Erythroblast (primary cell): ENCODE data around the gene CDH5.
A peak's percentile ranks its signal among the peaks of the same experiment; 100 is the strongest.
"Not testable (repeated sequence)": the region's sequence is repeated elsewhere in the genome, so short reads cannot be mapped to it uniquely, and the experiment has no call there.

ENCODE experiments used
- DNase-seq, 2 experiments: peaks; one replicate each; lab custom pipeline; 2025; lab: John Stamatoyannopoulos, UW
- GATA1 ChIP-seq: IDR thresholded peaks from 2 replicates; pipeline ENCODE4 v1.6.1; 2011; ENCODE audit warnings: low read depth, mild to moderate bottlenecking, control low read depth, low read length, moderate library complexity
- POLR2A ChIP-seq: IDR thresholded peaks from 2 replicates; pipeline ENCODE4 v1.6.1; 2011; ENCODE audit warnings: mild to moderate bottlenecking, low read length

The CDH5 gene

GRCh38 chr16:66366433-66367299 lies at the start of gene CDH5:
Gene CDH5, plus strand, starts transcription at chr16:66366691. Its CDS starts 12,647 bp downstream, at chr16:66379338.
- TF ChIP-seq GATA1, result no peak
- TF ChIP-seq POLR2A, result no peak
- DNase-seq, result no peak

- DNase-seq, result no peak
- no peak for TF ChIP-seq POLR2A
- no peak for TF ChIP-seq GATA1
Measured at GRCh38 chr16:66318505-66318904, 48.0 kb upstream of the CDH5 start.

GRCh38 chr16:66320774-66321173 lies 45.7 kb upstream of the CDH5 start:
- TF ChIP-seq POLR2A (no peak), GATA1 (no peak)
- DNase-seq, result no peak

- no peak for DNase-seq
- no peak for TF ChIP-seq GATA1
- no peak for TF ChIP-seq POLR2A
Measured at GRCh38 chr16:66322174-66322573, 44.3 kb upstream of the CDH5 start.

- no peak for TF ChIP-seq POLR2A
- no peak for TF ChIP-seq GATA1
- DNase-seq, result no peak
Measured at GRCh38 chr16:66324815-66325515, 41.5 kb upstream of the CDH5 start.

- DNase-seq, result no peak
- TF ChIP-seq GATA1 (no peak), POLR2A (no peak)
Measured at GRCh38 chr16:66325717-66326376, 40.6 kb upstream of the CDH5 start.

GRCh38 chr16:66326991-66327513 lies 39.4 kb upstream of the CDH5 start:
- peak; percentile 7 to 8 for DNase-seq
- TF ChIP-seq GATA1 (no peak), POLR2A (no peak)

- DNase-seq, result no peak
- TF ChIP-seq POLR2A (no peak), GATA1 (no peak)
Measured at GRCh38 chr16:66328282-66328681, 38.2 kb upstream of the CDH5 start.

GRCh38 chr16:66331464-66331863 lies 35.0 kb upstream of the CDH5 start:
- DNase-seq, result not testable (repeated sequence)

- no peak for DNase-seq
- no peak for TF ChIP-seq POLR2A
- no peak for TF ChIP-seq GATA1
Measured at GRCh38 chr16:66332634-66333610, 33.6 kb upstream of the CDH5 start.

- no peak for DNase-seq
- TF ChIP-seq POLR2A (no peak), GATA1 (no peak)
Measured at GRCh38 chr16:66334853-66335574, 31.5 kb upstream of the CDH5 start.

GRCh38 chr16:66335704-66336329 lies 30.7 kb upstream of the CDH5 start:
- no peak for DNase-seq
- TF ChIP-seq GATA1, result no peak
- no peak for TF ChIP-seq POLR2A
